ENCODE measurements around the gene ING3. TPM values are rescaled to one million over a fixed set of nuclear protein-coding genes. Genes with fewer than 3 reads are reported as not detected.

The ING3 gene
- total RNA-seq, 2 donors from 2014 or later: 12.6 to 14.9 TPM

GRCh38 chr7:120916121-120916520, 34.5 kb upstream of the ING3 start:
- 90% methylated on average over 2 of the region's 3 CpGs; no CpG with 5 or more reads in 1 of the 2 experiments for WGBS, 2 experiments (ENCODE audit: insufficient coverage in 1 of 2, insufficient read length in 1 of 2)
- no peak for DNase-seq
- H3K27ac ChIP-seq (ENCODE audit: low read depth, low read length): no peak overlapping the region
- H3K4me3 ChIP-seq (ENCODE audit: low read length): no peak overlapping the region
- H3K4me1 Mint-ChIP-seq: no peaks in the 10 kb centered on the region
- no peaks in the 10 kb centered on the region for H3K27me3 Mint-ChIP-seq (ENCODE audit: insufficient read depth)
- no peak overlapping the region for H3K4me3 Mint-ChIP-seq
- no peak overlapping the region for H3K9ac ChIP-seq (ENCODE audit: extremely low read depth, low read length, poor library complexity, severe bottlenecking)
- H3K9me3 Mint-ChIP-seq: no peaks in the 10 kb centered on the region
- TF ChIP-seq, protein P1, sequence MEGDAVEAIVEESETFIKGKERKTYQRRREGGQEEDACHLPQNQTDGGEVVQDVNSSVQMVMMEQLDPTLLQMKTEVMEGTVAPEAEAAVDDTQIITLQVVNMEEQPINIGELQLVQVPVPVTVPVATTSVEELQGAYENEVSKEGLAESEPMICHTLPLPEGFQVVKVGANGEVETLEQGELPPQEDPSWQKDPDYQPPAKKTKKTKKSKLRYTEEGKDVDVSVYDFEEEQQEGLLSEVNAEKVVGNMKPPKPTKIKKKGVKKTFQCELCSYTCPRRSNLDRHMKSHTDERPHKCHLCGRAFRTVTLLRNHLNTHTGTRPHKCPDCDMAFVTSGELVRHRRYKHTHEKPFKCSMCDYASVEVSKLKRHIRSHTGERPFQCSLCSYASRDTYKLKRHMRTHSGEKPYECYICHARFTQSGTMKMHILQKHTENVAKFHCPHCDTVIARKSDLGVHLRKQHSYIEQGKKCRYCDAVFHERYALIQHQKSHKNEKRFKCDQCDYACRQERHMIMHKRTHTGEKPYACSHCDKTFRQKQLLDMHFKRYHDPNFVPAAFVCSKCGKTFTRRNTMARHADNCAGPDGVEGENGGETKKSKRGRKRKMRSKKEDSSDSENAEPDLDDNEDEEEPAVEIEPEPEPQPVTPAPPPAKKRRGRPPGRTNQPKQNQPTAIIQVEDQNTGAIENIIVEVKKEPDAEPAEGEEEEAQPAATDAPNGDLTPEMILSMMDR (conservative IDR thresholded peaks at IDR 0.05): no peak
- H3K36me3 ChIP-seq (ENCODE audit: control insufficient read depth, insufficient read depth, low read length): no peaks in the 10 kb centered on the region
- no peaks in the 10 kb centered on the region for H3K9me3 ChIP-seq (ENCODE audit: control insufficient read depth, low read length)
- H3K27ac Mint-ChIP-seq: no peak overlapping the region
- H3K4me1 ChIP-seq (ENCODE audit: control insufficient read depth, insufficient read depth, low read length): no peaks in the 10 kb centered on the region
- no peaks in the 10 kb centered on the region for H3K36me3 Mint-ChIP-seq (ENCODE audit: low read depth)
- no peaks in the 10 kb centered on the region for H3K27me3 ChIP-seq (ENCODE audit: control insufficient read depth, insufficient read depth, low read length, poor library complexity, severe bottlenecking)

- H3K4me1 ChIP-seq (ENCODE audit: control insufficient read depth, insufficient read depth, low read length): no peaks in the 10 kb centered on the region
- H3K9ac ChIP-seq (ENCODE audit: extremely low read depth, low read length, poor library complexity, severe bottlenecking): no peak overlapping the region
- H3K27me3 Mint-ChIP-seq (ENCODE audit: insufficient read depth): no peaks in the 10 kb centered on the region
- H3K27me3 ChIP-seq (ENCODE audit: control insufficient read depth, insufficient read depth, low read length, poor library complexity, severe bottlenecking): no peaks in the 10 kb centered on the region
- no peaks in the 10 kb centered on the region for H3K4me1 Mint-ChIP-seq
- no peaks in the 10 kb centered on the region for H3K9me3 Mint-ChIP-seq
- no peaks in the 10 kb centered on the region for H3K36me3 ChIP-seq (ENCODE audit: control insufficient read depth, insufficient read depth, low read length)
- no peak overlapping the region for H3K4me3 Mint-ChIP-seq
- TF ChIP-seq, protein P1 (conservative IDR thresholded peaks at IDR 0.05): no peak
- H3K4me3 ChIP-seq (ENCODE audit: low read length): no peak overlapping the region
- H3K36me3 Mint-ChIP-seq (ENCODE audit: low read depth): no peaks in the 10 kb centered on the region
- no peak overlapping the region for H3K27ac Mint-ChIP-seq
- WGBS, 2 experiments (ENCODE audit: insufficient coverage in 1 of 2, insufficient read length in 1 of 2): no CpG with 5 or more reads among the region's 1 CpG
- no peak overlapping the region for H3K27ac ChIP-seq (ENCODE audit: low read depth, low read length)
- DNase-seq: no peak
- H3K9me3 ChIP-seq (ENCODE audit: control insufficient read depth, low read length): no peaks in the 10 kb centered on the region
Measured at GRCh38 chr7:120916538-120916937, 34.0 kb upstream of the ING3 start.

- no peak overlapping the region for H3K9ac ChIP-seq (ENCODE audit: extremely low read depth, low read length, poor library complexity, severe bottlenecking)
- H3K36me3 ChIP-seq (ENCODE audit: control insufficient read depth, insufficient read depth, low read length): no peaks in the 10 kb centered on the region
- TF ChIP-seq, protein P1 (conservative IDR thresholded peaks at IDR 0.05): no peak
- Mint-ChIP-seq H3K36me3 (ENCODE audit: low read depth) (no peaks in the 10 kb centered on the region), H3K4me3 (no peak overlapping the region), H3K27me3 (ENCODE audit: insufficient read depth) (no peaks in the 10 kb centered on the region), H3K4me1 (no peaks in the 10 kb centered on the region), H3K27ac (no peak overlapping the region), H3K9me3 (no peaks in the 10 kb centered on the region)
- no peaks in the 10 kb centered on the region for H3K4me1 ChIP-seq (ENCODE audit: control insufficient read depth, insufficient read depth, low read length)
- H3K4me3 ChIP-seq (ENCODE audit: low read length): no peak overlapping the region
- no peak overlapping the region for H3K27ac ChIP-seq (ENCODE audit: low read depth, low read length)
- no peak for DNase-seq
- H3K27me3 ChIP-seq (ENCODE audit: control insufficient read depth, insufficient read depth, low read length, poor library complexity, severe bottlenecking): no peaks in the 10 kb centered on the region
- no peaks in the 10 kb centered on the region for H3K9me3 ChIP-seq (ENCODE audit: control insufficient read depth, low read length)
Measured at GRCh38 chr7:120919466-120919865, 31.1 kb upstream of the ING3 start.
